ENCODE measurements around the gene DPH6.

Gene DPH6

GRCh38 chr15:35540885-35541284 is 5.1 kb downstream of the DPH6 start:
- peak; percentile 85 for DNase-seq (ENCODE audit: low read depth)

- DNase-seq (ENCODE audit: low read depth) = peak; percentile 12
Observed at GRCh38 chr15:35540021-35540420, 5.9 kb downstream of the DPH6 start.

GRCh38 chr15:35535365-35535916 is 10.5 kb downstream of the DPH6 start:
- DNase-seq (ENCODE audit: low read depth) = no peak

- peak; percentile 85 for DNase-seq (ENCODE audit: low read depth)
Observed at GRCh38 chr15:35533130-35534110, 12.5 kb downstream of the DPH6 start.

- DNase-seq (ENCODE audit: low read depth) = no peak
Observed at GRCh38 chr15:35530698-35531097, 15.3 kb downstream of the DPH6 start.

GRCh38 chr15:35529784-35530183 is 16.2 kb downstream of the DPH6 start:
- DNase-seq (ENCODE audit: low read depth) = no peak

- DNase-seq (ENCODE audit: low read depth) = peak; percentile 37
Observed at GRCh38 chr15:35522061-35522460, 23.9 kb downstream of the DPH6 start.

GRCh38 chr15:35519541-35520149 is 26.3 kb downstream of the DPH6 start:
- DNase-seq (ENCODE audit: low read depth) = peak; percentile 67

- DNase-seq (ENCODE audit: low read depth) = no peak
Observed at GRCh38 chr15:35519052-35519451, 26.9 kb downstream of the DPH6 start.

- peak; percentile 78 for DNase-seq (ENCODE audit: low read depth)
Observed at GRCh38 chr15:35514759-35515158, 31.2 kb downstream of the DPH6 start.

- no peak for DNase-seq (ENCODE audit: low read depth)
Observed at GRCh38 chr15:35507932-35508638, 37.9 kb downstream of the DPH6 start.

GRCh38 chr15:35506272-35506870 is 39.6 kb downstream of the DPH6 start:
- no peak for DNase-seq (ENCODE audit: low read depth)

- no peak for DNase-seq (ENCODE audit: low read depth)
Observed at GRCh38 chr15:35505809-35506208, 40.2 kb downstream of the DPH6 start.

- peak; percentile 26 for DNase-seq (ENCODE audit: low read depth)
Observed at GRCh38 chr15:35505141-35505540, 40.8 kb downstream of the DPH6 start.

- no peak for DNase-seq (ENCODE audit: low read depth)
Observed at GRCh38 chr15:35499723-35500122, 46.2 kb downstream of the DPH6 start.

GRCh38 chr15:35496585-35496984 is 49.4 kb downstream of the DPH6 start:
- no peak for DNase-seq (ENCODE audit: low read depth)

GRCh38 chr15:35495080-35495479 is 50.9 kb downstream of the DPH6 start:
- no peak for DNase-seq (ENCODE audit: low read depth)

- DNase-seq (ENCODE audit: low read depth) = no peak
Observed at GRCh38 chr15:35491999-35492398, 54.0 kb downstream of the DPH6 start.

- no peak for DNase-seq (ENCODE audit: low read depth)
Observed at GRCh38 chr15:35491173-35491572, 54.8 kb downstream of the DPH6 start.

- DNase-seq (ENCODE audit: low read depth) = no peak
Observed at GRCh38 chr15:35490511-35490910, 55.5 kb downstream of the DPH6 start.

GRCh38 chr15:35487417-35487816 is 58.5 kb downstream of the DPH6 start:
- no peak for DNase-seq (ENCODE audit: low read depth)

GRCh38 chr15:35486296-35486695 is 59.7 kb downstream of the DPH6 start:
- DNase-seq (ENCODE audit: low read depth) = no peak
